ENCODE data around the gene FCHO2.

GRCh38 chr5:73136055-73136562, 180.3 kb downstream of the FCHO2 start:
- TF ChIP-seq CTCF (IDR thresholded peaks at IDR 0.05), result no peak
- no peak for TF ChIP-seq POLR2A (IDR thresholded peaks at IDR 0.05)
